ENCODE measurements around the gene DMXL1.

The DMXL1 gene, protein sequence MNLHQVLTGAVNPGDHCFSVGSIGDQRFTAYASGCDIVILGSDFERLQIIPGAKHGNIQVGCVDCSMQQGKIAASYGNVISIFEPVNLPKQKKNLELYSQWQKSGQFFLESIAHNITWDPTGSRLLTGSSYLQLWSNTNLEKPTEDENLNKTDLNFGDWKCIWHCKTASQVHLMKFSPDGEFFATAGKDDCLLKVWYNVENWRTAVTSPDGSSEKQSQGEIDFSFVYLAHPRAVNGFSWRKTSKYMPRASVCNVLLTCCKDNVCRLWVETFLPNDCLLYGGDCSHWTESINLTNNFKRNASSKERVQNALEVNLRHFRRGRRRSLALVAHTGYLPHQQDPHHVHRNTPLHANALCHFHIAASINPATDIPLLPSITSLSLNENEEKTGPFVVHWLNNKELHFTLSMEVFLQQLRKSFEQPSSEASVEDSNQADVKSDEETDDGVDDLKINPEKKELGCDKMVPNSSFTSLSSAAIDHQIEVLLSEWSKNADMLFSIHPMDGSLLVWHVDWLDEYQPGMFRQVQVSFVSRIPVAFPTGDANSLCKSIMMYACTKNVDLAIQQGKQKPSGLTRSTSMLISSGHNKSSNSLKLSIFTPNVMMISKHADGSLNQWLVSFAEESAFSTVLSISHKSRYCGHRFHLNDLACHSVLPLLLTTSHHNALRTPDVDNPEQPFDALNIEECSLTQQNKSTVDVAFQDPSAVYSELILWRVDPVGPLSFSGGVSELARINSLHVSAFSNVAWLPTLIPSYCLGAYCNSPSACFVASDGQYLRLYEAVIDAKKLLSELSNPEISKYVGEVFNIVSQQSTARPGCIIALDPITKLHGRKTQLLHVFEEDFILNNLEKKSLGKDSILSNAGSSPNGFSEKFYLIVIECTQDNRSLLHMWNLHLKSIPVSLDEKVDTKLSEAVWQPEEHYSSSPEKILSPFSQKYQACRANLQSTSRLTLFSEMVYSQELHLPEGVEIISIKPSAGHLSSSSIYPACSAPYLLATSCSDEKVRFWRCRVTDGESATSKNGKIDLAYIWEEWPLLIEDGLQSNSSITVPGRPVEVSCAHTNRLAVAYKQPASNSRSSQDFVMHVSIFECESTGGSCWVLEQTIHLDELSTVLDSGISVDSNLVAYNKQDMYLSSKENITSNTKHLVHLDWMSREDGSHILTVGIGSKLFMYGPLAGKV (N-terminal part only)

DNA sequence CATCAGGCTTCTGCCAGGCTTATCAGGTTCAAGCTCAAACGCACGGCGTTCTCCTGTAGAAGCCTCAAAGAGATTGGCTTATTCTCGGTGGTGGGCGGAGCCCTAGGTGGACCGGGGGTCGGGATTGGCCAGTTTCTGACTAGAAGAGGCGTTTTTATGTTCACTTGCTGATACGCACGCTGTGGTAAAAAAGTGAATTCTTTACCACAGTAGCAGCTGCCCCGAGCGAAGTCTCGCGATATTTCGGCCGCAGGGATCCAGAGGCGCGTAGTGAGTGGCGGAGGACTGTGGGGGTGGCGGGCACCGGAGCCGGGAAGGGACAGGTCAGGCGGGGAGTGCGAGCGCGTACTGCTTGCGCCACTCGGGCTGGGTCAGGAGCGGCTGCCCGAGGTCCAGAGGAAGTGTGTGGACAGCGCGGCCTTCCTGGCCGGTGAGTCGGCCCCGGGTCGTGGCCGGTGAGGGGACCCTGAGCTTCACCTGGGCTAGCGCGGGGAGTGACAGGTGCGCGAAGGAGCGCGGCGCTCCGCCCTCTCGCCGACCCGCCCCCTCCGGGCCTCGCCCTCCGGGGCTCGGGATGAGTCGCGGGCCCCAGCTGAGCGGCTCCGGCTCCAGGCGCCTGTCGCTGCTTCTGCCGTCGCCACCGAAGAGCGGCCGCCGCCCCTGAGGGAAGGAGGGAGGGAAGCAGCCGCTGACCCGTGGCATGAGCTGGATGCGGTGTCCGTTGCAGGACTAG, at the start of gene DMXL1:
DMXL1 (plus strand) TSS at position 260 of the 733 bp plus-strand sequence. CDS start 483 bp downstream, outside the sequence.
- DNase-seq (ENCODE audit: low spot score): peak; percentile 99

DNA sequence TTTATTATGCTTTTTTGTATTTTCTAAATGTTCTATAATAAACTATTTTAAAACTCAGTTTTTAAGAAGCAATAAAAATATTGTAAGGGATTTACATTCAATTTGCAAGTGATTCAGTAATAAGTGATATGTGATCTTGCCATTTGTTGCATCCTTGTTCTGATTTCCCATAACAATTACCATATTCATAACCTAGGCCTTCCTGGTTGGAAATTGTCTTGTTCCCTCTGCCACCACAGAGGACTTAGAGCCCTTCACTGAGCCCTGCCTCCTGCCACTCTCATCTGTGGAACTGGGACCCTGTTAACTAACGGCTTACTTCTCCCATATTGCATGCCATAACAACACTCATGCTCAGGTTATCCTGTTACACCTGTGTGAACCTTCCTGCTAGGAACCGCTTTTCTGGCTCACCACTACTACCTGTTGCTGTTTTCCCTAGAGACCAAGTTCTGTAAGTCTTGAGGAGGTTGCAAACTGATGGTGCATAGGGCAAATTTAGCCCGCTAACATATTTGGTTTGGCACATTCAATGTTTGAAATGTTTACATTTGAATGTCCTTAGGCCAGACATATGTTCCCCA, 49.6 kb upstream of the DMXL1 start:
- DNase-seq (ENCODE audit: low spot score): no peak

DNA sequence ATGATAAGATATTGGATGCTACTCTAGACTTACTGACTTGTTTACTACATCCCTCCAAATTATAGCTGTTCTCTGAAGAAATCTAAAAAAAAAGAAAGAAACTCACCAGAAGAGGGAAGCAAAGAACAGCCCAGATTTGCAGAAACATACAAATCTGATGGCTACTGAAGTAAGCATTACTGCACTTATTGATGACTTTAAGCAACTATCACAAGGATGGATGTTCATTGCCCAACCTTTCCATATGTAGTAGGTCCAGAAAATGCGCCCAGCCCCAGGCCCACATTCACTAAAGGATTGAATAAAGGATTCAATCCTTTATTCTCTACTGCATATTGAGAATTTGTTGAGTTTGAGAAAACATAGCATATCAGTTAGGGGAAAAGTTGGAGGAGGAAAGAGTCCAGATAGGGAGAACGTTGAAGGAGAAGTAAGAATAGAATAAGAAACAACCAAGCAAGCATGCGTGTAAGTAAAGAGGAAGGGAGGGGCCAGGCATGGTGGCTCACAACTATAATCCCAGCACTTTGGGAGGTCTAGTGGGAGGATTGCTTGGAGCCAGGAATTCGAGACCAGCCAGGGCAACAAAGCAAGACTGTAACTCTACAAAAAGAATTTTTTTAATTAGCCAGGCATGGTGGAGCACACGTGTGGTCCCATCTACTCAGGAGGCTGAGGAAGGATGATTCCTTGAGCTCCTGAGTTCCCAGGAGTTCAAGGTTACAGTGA, 48.7 kb upstream of the DMXL1 start:
- DNase-seq (ENCODE audit: low spot score): peak; percentile 49

DNA sequence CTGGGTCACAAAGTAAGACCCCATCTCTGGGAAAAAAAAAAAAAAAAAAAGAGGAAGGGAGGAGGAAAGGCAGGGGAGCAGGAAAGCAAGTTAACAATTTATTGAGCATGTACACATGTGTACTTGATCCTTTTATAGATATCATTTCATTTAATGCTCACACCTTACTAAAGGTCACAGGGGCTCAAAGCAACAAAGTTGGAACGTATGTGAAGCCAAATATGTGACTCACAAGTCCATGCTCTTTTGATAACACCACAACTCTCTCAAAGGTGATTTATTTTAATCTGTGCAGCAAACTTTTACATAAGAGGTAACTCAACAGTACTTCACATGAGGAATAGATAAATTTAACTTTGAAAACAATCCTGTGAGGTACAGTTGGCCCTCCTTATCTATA, 48.1 kb upstream of the DMXL1 start:
- DNase-seq (ENCODE audit: low spot score): no peak

DNA sequence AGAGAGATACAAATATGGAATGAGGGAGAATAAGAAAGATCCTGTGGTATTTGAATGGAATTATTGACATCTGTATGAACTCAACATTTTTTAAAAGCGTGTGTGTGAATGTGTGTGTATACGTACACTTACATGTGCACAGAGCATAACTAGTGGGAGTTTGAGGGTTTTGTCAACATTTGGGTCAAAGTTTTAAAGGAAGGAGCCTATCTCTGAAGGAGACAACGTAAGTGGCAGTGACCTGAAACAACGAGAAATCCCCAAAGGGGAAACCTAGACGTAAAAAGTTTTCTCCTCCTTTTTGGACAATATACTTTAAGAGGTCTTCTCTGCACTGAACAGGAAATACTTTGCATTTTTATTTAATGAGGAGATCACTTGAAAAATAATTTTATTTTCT, 42.3 kb upstream of the DMXL1 start:
- no peak for DNase-seq (ENCODE audit: low spot score)

DNA sequence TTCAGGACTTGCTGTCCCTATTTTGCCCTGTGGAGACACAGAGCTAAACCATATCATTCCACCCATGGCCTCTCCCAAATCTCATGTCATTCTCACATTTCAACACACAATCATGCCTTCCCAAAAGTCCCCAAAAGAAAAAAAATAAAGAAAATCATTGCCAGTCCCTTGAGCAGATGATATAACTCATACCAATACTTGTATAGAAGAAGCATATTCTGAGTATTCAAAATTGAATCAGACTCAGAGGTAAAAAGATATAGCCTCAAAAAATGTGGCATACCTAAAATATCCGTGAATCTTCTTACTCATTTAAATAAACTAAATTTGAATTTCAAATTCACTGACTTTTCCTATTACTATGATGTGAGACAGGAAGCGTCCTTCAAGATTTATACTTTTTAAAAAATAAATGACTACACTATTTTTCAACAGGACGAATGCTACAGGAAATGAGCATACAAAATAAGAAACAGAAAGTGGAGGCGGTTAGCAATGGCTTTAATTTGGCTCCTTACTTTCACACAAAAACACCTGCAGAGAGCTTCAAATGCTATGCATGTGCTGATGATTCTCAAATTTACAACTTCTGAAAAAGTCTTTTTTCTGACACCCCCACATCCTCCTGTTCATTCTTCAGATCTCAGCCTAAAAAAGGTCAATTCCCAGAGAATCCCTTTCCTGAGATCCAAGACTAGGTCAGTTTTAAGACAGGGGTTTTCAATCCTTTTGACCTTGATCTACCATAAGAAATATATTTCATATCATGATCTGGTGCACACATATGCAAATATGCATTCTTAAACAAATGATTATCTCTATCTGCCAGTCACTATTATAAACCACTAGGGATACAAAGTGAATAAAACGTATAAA, 39.6 kb upstream of the DMXL1 start:
- DNase-seq (ENCODE audit: low spot score): no peak

DNA sequence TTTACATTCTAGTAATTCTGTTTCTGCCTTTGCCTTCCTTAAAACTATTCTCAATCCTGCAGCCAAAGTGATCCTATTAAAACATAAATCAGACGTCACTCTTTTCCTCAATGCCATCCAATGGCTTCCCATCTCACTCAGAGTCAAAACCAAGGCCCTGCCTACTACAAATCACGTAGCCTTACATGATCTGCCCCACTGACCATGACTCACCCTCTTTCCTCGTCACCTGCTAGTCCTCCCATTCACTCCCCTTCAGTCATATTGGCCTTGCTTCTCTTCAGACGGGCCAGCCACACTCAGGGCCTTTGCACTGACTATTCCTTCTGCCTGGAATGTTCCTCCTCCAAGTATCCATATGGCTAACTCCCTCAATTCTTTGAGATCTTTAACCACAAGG, 39.0 kb upstream of the DMXL1 start:
- DNase-seq (ENCODE audit: low spot score): no peak

DNA sequence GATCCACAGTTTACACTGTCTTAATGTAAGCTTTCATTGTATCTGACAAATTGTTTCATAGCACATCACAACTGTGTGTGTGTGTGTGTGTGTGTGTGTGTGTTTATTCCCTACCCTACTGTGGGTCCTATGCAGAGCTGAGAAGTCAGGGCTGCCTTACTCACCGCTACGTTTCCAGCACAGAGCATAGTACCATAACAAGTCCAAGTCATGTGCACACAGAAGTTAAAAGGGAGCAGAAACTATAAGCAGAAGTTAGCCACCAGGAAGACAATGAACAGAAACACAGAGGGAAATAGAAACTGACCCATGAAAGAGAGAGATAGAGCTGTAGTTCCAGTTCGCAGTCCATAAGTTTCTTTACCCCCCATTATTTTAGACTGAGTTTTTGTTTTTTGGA, 38.2 kb upstream of the DMXL1 start:
- DNase-seq (ENCODE audit: low spot score): peak; percentile 10

DNA sequence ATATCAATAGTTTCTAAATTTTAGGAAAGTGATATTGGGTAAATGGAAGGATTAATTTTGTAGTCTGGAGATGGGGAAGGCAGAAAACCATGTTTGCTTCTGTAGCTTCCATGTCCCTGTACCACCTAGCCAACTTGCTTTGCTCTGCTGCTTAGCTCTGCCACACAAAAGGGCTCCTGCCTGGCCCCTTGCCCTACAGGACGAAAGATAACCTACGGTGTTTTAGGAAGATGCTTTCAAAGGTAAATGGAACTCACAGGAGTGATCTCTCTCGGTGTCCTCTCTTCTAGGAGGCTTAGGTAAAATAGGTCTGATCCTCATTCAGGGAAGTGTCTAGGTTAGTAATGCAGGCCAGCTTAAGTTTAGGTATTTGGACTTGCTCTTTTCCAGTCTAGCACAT, 37.8 kb upstream of the DMXL1 start:
- no peak for DNase-seq (ENCODE audit: low spot score)

DNA sequence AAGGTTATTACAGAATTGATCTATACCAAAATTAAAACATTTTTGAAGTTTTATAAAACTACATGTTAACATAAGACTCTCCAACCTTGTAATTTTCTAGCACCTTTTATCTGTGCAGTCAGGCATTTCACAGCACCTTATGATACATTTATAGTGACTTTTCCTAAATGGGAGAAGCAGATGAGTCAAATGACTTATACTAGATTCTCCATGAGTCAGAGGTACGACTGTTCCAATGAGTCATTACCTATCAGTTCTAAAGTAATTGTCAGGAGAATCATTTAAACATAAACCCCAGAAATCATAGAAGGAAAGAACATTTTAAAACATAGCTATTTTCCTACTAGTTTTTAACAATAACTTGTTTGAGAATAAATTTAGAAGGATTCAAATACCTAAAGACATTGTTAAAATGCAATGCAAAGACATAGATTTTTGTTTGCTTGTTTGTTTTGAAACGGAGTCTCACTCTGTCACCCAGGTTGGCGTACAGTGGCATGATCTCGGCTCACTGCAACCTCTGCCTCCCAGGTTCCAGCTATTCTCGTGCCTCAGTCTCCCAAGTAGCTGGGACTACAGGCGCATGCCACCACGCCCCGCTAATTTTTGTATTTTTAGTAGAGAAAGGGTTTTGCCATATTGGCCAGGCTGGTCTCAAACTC, 34.7 kb upstream of the DMXL1 start:
- DNase-seq (ENCODE audit: low spot score): no peak

DNA sequence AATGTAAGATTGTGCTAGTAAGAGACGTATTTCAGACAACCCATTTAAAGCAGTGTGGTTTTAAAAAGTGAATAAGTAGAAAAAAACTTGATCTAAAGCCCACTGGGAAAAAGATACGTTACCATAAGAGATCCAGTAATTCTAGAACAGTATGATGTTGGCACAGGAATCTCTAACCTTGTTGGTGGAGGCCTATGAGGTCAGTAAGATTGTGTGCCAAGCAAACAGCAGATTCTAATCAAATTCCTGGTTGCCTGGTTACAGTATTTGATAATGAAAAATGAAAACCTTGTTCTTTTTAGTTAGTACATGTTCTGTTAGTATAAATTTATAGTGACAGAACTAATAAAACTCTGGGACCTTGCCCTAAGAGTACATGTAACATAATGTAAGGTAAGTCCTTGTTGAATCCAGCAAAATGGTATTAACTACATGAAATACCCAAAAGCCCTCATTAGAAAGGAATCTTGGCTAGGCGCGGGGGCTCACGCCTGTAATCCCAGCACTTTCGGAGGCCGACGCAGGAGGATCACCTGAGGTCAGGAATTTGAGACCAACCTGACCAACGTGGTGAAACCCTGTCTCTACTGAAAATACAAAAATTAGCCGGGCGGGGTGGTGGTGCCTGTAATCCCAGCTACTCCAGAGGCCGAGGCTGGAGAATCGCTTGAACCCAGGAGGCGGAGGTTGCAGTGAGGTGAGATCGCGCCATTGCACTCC, 33.2 kb upstream of the DMXL1 start:
- no peak for DNase-seq (ENCODE audit: low spot score)

DNA sequence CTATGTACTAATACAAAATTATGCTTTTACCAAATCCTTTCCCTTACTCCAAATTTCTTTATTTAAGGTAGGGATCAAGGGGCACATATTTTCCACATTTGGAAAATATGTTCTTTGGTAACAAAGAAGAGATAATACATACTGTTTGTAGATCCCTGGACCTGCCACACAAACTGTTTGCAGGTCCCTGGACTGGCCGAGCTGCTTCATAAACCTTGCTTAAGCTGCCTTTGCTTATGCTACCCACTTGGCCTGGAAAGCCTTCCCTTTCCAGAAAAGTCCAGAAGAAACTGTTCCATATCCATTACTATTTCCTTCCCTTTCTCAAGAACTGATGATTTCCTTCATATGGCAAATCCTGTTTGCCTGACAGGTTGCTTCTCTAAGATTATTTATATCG, 22.6 kb upstream of the DMXL1 start:
- DNase-seq (ENCODE audit: low spot score): no peak

DNA sequence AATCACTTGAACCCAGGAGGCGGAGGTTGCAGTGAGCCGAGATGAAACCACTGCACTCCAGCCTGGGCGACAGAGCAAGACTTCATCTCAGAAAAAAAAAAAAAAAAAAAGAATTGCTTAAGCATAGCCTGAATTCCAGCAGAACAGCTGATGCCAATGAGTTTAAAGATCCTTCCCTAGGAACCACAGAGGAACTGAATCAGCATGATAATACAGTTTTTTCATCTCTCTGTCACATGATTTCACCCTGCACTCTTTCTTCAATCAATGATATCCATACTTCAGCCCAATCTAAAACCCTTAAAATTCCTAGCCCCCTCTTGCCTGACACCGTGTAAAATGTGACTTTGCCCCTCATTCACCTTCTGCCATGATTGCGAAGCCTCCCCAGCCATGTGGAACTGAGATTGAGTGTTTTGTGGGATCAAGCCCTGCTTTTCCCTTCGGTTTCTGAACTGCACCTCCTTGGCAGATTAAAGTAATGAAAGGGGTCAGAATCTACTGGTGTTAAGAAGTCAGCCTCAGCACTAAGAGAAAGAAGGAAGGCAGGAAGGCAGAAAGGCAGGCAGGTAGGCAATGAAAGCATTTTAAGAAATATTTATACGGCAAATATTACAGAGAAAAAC, 20.9 kb upstream of the DMXL1 start:
- no peak for DNase-seq (ENCODE audit: low spot score)

DNA sequence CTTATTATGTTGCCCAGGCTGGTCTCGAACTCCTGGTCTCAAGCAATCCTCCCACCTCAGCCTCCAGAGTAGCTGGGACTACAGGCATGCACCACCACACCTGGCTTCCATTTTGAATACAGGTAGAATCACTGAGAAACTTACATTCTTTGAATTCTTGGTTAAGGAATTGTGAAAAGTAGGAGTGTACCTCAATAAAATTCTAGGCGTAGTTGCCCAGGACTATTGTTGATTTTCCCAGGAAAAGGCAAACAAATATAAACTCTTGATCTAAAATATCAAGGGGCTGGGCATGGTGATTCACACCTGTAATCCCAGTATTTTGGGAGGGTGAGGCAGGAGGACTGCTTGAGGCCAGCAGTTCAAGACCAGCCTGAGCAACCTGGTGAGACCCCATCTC, 16.8 kb upstream of the DMXL1 start:
- no peak for DNase-seq (ENCODE audit: low spot score)

DNA sequence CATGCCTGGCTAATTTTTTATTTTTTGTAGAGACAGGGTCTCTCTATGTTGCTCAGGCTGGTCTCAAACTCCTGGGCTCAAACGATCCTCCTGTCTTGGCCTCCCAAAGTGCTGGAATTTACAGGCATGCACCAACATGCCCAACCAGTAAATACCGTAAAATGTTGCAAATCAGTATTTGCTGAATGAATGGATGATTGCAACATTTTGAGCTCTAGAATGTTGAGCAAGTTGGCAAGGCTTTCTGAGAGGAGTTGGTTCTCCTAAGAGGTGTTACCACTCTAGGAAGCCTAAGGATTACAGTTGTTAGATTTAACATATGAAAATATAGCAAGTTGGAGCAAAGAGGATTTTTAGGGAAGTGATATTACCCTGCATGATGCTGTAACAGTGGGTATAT, 15.6 kb upstream of the DMXL1 start:
- no peak for DNase-seq (ENCODE audit: low spot score)

DNA sequence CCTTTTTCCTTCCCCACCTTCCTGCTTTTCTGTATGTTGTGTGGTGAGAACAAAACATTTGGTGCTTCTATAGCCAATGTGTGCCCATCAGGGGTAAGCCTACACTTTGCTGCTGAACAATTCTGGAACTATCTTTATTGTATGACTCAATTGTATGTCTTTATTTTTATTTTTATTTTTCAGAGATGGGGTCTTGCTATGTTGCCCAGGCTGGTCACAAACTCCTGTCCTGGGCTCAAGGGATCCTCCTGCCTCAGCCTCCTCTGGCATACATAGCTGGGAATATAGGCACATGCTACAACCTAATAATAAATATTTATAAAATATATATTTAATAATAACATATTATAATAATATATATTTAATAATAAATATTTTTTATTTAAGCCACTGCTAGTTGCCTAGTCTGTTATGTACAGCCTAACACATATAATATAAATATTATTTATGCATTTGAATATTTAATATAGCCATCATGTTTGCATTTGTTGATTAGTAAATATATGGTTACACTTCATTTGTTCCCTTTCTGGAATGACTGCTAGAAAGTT, 11.8 kb upstream of the DMXL1 start:
- DNase-seq (ENCODE audit: low spot score): no peak

DNA sequence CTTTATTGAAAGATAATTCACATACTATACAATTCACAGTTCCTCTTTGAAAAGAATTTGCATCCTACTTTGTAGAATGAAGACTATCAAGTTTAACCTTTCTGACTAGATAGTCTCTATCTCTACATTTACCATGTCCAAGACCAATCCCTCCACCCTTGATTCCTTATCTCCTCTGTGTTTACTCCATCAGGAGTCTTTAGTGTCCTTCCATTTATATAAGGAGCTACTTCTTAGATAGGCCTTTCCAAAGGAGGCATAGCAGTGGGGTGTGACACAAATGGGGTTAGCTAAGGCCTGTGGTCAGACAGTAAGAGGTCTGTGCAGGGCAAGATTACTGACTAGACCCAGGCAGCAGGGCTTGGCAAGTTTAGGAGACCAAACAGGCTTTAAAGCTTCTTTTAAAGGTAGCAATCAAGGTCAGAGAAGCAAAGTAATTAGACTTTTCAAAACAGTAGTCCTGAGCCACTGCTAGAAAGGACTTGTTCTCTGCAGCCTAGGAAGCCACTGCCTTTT, 11.1 kb upstream of the DMXL1 start:
- no peak for DNase-seq (ENCODE audit: low spot score)
